Erythroblast (primary cell): ENCODE results near the gene KLF5.
"Not testable (repeated sequence)": the region's sequence is repeated elsewhere in the genome, so short reads cannot be mapped to it uniquely, and the experiment has no call there.

Experiments used
- GATA1 ChIP-seq: IDR thresholded peaks from 2 replicates; pipeline ENCODE4 v1.6.1; 2011; ENCODE audit warnings: low read depth, mild to moderate bottlenecking, control low read depth, low read length, moderate library complexity
- POLR2A ChIP-seq: IDR thresholded peaks from 2 replicates; pipeline ENCODE4 v1.6.1; 2011; ENCODE audit warnings: mild to moderate bottlenecking, low read length

DNA sequence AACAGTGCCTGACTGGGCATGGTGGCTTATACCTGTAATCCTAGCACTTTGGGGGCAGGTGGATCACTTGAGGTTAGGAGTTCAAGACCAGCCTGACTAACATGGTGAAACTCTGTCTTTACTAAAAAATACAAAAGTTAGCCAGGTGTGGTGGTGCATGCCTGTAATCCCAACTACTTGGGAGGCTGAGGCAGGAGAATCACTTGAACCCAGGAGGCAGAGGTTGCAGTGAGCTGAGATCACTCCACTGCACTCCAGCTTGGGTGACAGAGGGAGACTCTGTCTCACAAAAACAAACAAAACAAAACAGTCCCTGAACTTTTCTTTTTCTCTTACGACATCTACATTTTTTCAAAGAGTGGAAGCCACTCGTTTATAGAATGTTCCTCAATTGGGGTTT, 10.2 kb upstream of the KLF5 start:
- not testable (repeated sequence) for TF ChIP-seq POLR2A, GATA1
